GM12801 (cell line): ENCODE data around the gene COLEC11.

Source experiments
- CTCF ChIP-seq: IDR thresholded peaks from one replicate; pipeline ENCODE4 v1.5.1; 2011; ENCODE audit warnings: control low read depth; ENCODE audit not compliant: insufficient read length; ENCODE audit errors: extremely low read depth

The COLEC11 gene

GRCh38 chr2:3657881-3658280 lies 63.0 kb downstream of the COLEC11 start, which contains the start of gene ALLC:
ALLC (plus strand) TSS chr2:3658200; CDS start chr2:3671158, 12,958 bp downstream.
- TF ChIP-seq CTCF: no peak

DNA sequence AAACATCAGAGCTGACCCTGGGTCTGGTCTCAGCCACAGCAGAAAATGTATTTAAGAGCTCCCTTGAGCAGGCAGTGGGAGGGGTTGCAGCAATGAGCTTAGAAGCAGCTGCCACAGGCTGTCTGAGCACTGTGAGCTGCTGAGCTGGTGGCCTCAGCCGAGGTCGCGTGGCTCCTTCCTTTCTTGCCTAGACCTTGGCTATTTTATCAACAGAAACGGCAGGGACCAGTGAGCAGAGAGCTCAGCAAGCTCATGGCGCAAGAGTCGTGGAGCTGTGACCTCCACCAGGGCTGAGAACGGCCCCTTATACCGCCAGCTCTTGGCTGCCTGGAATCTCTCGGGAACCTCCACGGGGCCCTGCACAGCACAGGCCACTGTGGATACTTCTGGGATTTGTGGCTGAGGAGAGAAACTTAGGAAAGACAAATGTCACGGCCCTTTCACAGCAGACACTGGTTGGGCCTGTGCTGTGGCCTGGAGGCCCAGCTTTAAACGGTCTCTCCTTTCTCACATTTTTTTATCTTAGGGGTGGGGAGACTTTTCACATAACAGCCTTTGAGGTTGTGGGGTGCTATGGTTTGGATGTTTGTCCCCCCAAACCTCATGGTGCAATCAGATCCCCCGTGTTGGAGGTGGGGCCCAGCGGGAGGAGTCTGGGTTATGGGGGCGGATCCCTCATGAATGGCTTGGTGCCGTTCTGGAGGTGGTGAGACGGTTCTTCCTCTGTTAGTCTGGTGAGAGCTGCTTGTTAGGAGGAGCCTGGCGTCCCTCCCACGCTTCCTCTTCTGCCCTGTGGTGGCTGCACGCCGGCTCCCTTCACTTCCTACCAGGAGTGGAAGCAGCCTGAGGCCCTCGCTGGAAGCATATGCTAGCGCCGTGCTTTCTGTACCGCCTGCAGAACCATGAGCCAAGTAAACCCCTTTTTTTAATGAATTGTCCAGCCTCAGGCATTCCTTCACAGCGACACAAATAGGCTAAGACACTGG lies 64.8 kb downstream of the COLEC11 start:
- no peak for TF ChIP-seq CTCF

DNA sequence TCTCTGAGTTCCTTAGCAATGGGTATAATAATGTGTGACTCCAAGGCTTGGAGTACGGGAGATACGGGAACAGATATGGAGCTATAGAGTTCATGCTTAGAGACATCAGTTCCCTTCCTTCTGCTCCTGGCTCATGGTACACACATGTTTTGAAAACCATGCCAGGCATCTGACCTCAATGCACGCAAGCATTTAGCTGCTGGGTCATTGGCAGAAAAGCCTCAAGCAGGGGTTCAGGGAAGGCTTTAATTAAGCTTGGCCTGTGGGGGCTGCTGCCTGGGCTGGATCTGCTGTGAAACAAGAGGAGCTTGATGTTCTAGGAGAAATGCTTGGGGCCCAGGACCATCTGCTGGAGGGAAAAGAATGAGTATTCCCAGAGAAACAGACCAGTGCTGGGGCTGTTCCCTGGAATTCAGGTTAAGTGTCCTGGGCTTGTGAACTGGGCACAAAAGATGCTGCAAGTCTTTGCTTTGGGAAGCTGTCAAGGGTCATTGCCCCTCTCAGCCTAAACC lies 66.3 kb downstream of the COLEC11 start:
- TF ChIP-seq CTCF: no peak

GRCh38 chr2:3662239-3662638 lies 67.3 kb downstream of the COLEC11 start:
- no peak for TF ChIP-seq CTCF

- TF ChIP-seq CTCF: no peak
Measured at GRCh38 chr2:3664118-3664517, 69.2 kb downstream of the COLEC11 start.

DNA sequence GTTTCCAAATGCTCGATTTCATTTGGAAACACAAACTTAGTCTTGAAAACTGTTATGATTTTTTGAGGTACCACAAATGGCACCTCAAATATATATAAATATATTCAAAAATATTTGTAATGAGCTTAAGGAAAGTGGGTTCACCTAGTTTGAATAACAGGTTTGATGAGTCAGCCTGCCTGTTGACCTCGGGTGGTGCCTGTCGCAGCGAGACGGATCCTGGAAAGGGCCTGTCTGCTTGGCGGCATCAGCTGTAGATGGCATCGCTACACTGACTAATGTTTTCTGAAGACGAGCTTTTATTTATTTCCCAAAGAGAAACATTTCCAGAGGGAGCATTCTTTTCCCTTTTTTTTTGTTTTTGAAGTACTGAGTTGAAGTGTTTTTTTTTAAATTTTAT lies 70.0 kb downstream of the COLEC11 start:
- no peak for TF ChIP-seq CTCF

GRCh38 chr2:3665886-3666612 lies 71.1 kb downstream of the COLEC11 start:
- TF ChIP-seq CTCF: no peak
